ENCODE data around the gene KLK4. TPM values are rescaled to one million over a fixed set of nuclear protein-coding genes. Genes with fewer than 3 reads are reported as not detected.

Gene KLK4
- total RNA-seq, 1 experiment from 2014 or later = not detected

DNA sequence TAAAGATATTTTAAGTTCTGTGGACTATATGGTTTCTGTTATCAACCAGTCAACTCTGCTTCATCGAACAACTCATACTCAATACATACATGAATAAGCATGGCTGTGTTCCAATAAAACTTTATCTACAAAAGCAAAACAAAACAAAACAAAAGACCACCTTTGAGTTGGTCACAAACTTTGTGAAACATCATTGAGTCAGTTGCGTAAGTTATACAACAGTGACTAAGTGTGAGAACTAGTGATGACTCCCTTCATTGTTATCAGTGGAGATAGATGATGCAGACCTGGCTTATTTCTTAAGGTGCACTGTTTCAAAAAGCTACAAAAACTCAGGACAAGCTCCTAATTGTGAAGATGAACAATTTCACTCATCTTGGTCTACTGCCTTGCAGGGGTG is 14.5 kb upstream of the KLK4 start:
- intact Hi-C loops (cut with micrococcal nuclease) = no loop called here
- Mint-ChIP-seq H3K27me3 (ENCODE audit: insufficient read depth, unreplicated experiment) (peaks cover 8% of the 10 kb centered on the region), H3K4me1 (ENCODE audit: insufficient read depth, unreplicated experiment) (peaks cover 7% of the 10 kb centered on the region), H3K4me3 (ENCODE audit: unreplicated experiment) (no peak overlapping the region), H3K27ac (ENCODE audit: low read depth, unreplicated experiment) (no peak overlapping the region), H3K9me3 (ENCODE audit: unreplicated experiment) (peaks cover 7% of the 10 kb centered on the region), H3K36me3 (ENCODE audit: insufficient read depth, unreplicated experiment) (no peaks in the 10 kb centered on the region)
- no TSS peak for BruUV-seq (replicated peaks)
- TF ChIP-seq, protein P1, sequence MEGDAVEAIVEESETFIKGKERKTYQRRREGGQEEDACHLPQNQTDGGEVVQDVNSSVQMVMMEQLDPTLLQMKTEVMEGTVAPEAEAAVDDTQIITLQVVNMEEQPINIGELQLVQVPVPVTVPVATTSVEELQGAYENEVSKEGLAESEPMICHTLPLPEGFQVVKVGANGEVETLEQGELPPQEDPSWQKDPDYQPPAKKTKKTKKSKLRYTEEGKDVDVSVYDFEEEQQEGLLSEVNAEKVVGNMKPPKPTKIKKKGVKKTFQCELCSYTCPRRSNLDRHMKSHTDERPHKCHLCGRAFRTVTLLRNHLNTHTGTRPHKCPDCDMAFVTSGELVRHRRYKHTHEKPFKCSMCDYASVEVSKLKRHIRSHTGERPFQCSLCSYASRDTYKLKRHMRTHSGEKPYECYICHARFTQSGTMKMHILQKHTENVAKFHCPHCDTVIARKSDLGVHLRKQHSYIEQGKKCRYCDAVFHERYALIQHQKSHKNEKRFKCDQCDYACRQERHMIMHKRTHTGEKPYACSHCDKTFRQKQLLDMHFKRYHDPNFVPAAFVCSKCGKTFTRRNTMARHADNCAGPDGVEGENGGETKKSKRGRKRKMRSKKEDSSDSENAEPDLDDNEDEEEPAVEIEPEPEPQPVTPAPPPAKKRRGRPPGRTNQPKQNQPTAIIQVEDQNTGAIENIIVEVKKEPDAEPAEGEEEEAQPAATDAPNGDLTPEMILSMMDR (IDR thresholded peaks at IDR 0.05; ENCODE audit: unreplicated experiment) = no peak
- no peak for DNase-seq (ENCODE audit: unreplicated experiment)
- CTCF ChIA-PET = interaction anchor here (0.5 to 3.5 kb wide), 8 partner anchors 31 to 597 kb away, joined by 3 to 12 read pairs (median 4); no protein-coding TSS in a partner anchor
- POLR2A ChIA-PET = no interaction called here

DNA sequence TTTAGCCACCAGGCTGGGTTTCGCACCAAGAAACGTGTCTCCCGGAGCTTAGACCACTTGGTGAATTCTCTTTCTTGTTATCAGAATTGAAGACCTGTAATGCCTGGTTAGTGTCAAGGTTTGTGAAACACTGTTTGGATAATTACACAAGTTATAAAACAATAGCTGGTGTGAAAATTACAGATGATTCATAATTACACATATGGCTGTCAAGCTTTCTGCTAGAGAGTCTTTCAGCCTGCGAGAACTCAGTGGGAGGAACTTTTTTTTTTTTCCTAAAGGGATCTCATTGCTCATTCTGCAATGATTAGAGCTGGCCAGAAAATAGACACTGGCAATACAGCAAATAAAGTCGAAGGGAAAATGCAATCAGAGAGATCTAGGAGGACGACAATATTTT is 13.4 kb upstream of the KLK4 start:
- peaks cover 7% of the 10 kb centered on the region for H3K9me3 Mint-ChIP-seq (ENCODE audit: unreplicated experiment)
- H3K27ac Mint-ChIP-seq (ENCODE audit: low read depth, unreplicated experiment) = no peak overlapping the region
- H3K4me1 Mint-ChIP-seq (ENCODE audit: insufficient read depth, unreplicated experiment) = no peaks in the 10 kb centered on the region
- intact Hi-C loops (cut with micrococcal nuclease) = loop anchor here (5.0 kb wide), 1 partner anchor 387 kb away; no protein-coding TSS in a partner anchor
- no peak for DNase-seq (ENCODE audit: unreplicated experiment)
- peaks cover 16% of the 10 kb centered on the region for H3K27me3 Mint-ChIP-seq (ENCODE audit: insufficient read depth, unreplicated experiment)
- H3K36me3 Mint-ChIP-seq (ENCODE audit: insufficient read depth, unreplicated experiment) = no peaks in the 10 kb centered on the region
- BruUV-seq (replicated peaks) = no TSS peak
- TF ChIP-seq, protein P1 (IDR thresholded peaks at IDR 0.05; ENCODE audit: unreplicated experiment) = no peak
- no peak overlapping the region for H3K4me3 Mint-ChIP-seq (ENCODE audit: unreplicated experiment)
- CTCF ChIA-PET = interaction anchor here (0.5 to 3.5 kb wide), 11 partner anchors 8 to 675 kb away, joined by 3 to 12 read pairs (median 4); no protein-coding TSS in a partner anchor
- POLR2A ChIA-PET = interaction anchor here (0.8 kb wide), 1 partner anchor 9 kb away, joined by 3 read pairs; no protein-coding TSS in a partner anchor

DNA sequence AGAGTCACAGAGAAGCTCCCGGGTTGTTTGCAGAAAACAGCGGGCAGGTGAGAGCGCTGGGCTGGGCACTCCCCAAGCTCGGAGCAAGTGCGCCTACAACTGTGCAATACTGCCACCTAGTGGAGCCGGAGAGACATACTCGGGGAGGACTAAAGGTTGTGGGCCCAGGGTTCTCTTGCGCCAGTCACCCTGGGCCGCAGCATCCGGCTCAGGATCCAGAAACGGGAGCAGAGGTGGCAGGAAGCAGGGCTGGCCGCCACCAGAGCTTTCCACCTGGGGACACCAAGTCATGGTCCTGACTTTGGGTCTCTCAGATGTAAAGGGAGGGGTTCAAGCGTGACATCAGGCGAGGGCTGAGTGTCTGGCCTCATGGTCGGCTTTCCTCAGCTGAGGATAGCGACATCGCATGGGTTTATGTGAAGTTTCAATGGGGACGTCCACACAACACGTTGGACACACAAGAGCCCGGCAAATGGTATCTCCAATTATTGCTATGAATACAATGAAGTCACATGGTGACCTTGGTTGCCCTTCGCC is 11.2 kb upstream of the KLK4 start:
- TF ChIP-seq, protein P1 (IDR thresholded peaks at IDR 0.05; ENCODE audit: unreplicated experiment) = peak; percentile 91
- CTCF ChIA-PET = interaction anchor here (0.5 to 2.7 kb wide), 52 partner anchors 9 to 1586 kb away, joined by 3 to 20 read pairs (median 4); partner anchors contain the start of genes ACP4, JOSD2, KLK2 and KLK4
- Mint-ChIP-seq H3K27me3 (ENCODE audit: insufficient read depth, unreplicated experiment) (peaks cover 25% of the 10 kb centered on the region), H3K9me3 (ENCODE audit: unreplicated experiment) (no peaks in the 10 kb centered on the region), H3K36me3 (ENCODE audit: insufficient read depth, unreplicated experiment) (no peaks in the 10 kb centered on the region), H3K27ac (ENCODE audit: low read depth, unreplicated experiment) (no peak overlapping the region), H3K4me1 (ENCODE audit: insufficient read depth, unreplicated experiment) (no peaks in the 10 kb centered on the region), H3K4me3 (ENCODE audit: unreplicated experiment) (no peak overlapping the region)
- DNase-seq (ENCODE audit: unreplicated experiment) = peak; percentile 83
- BruUV-seq (replicated peaks) = no TSS peak
- intact Hi-C loops (cut with micrococcal nuclease) = loop anchor here (1.0 to 5.0 kb wide), 8 partner anchors 16 to 565 kb away; no protein-coding TSS in a partner anchor
- POLR2A ChIA-PET = interaction anchor here (0.6 to 1.4 kb wide), 6 partner anchors 15 to 597 kb away, joined by 3 to 8 read pairs (median 3); no protein-coding TSS in a partner anchor

DNA sequence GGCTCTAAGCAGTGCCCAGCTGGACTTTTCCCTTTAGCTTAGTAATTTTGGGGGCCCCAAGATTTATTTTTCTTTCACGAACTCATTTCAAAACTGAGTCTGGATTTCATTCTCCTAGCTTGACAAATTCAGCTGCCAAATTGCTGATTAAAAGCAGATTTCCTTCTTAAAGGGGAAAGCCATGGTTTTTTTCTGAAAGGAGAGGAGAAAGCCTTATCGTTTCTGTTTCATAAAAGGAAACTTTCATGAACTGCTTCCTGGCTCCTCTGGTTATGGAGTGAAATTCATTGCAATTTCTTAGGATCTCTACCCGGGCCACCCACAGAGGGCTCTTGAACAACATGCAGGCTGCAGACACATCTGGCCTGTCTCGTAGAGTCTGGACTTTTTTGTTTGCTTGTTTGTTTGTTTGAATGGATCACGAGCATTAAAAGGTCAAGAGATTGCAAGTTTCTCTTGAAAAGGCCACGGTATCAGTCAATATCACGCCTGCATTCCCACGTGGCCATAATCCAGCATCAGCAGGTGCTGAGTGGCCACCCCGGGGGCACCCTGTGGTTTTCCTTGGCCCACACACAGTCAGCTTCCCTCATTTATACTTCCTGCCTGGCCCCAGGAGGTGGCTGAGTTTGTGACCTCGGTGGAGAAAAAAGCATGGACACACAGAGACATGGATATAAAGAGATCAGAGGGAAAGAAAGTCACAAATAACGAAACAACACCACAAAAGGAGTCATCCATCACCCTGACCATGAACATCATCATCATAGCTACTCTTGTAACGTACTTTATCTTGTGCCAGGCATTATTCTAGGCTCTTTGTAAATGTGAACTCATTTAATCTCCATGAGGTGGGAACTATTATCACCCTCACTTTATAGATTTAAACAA is 10.5 kb upstream of the KLK4 start:
- H3K4me1 Mint-ChIP-seq (ENCODE audit: insufficient read depth, unreplicated experiment) = no peaks in the 10 kb centered on the region
- H3K36me3 Mint-ChIP-seq (ENCODE audit: insufficient read depth, unreplicated experiment) = no peaks in the 10 kb centered on the region
- H3K27me3 Mint-ChIP-seq (ENCODE audit: insufficient read depth, unreplicated experiment) = peaks cover 25% of the 10 kb centered on the region
- intact Hi-C loops (cut with micrococcal nuclease) = loop anchor here (1.0 to 5.0 kb wide), 8 partner anchors 15 to 564 kb away; no protein-coding TSS in a partner anchor
- H3K9me3 Mint-ChIP-seq (ENCODE audit: unreplicated experiment) = no peaks in the 10 kb centered on the region
- DNase-seq (ENCODE audit: unreplicated experiment) = no peak
- no TSS peak for BruUV-seq (replicated peaks)
- ChIA-PET POLR2A (interaction anchor here (0.6 to 1.4 kb wide), 6 partner anchors 14 to 596 kb away, joined by 3 to 8 read pairs (median 3); no protein-coding TSS in a partner anchor), CTCF (interaction anchor here (0.5 to 2.7 kb wide), 55 partner anchors 9 to 779 kb away, joined by 3 to 20 read pairs (median 4); partner anchors contain the start of genes ACP4, JOSD2, KLK2 and KLK4)
- H3K4me3 Mint-ChIP-seq (ENCODE audit: unreplicated experiment) = no peak overlapping the region
- TF ChIP-seq, protein P1 (IDR thresholded peaks at IDR 0.05; ENCODE audit: unreplicated experiment) = no peak
- H3K27ac Mint-ChIP-seq (ENCODE audit: low read depth, unreplicated experiment) = no peak overlapping the region

All from MCF 10A (cell line).